Measurements from ENCODE around the gene KDELR3.

DNA sequence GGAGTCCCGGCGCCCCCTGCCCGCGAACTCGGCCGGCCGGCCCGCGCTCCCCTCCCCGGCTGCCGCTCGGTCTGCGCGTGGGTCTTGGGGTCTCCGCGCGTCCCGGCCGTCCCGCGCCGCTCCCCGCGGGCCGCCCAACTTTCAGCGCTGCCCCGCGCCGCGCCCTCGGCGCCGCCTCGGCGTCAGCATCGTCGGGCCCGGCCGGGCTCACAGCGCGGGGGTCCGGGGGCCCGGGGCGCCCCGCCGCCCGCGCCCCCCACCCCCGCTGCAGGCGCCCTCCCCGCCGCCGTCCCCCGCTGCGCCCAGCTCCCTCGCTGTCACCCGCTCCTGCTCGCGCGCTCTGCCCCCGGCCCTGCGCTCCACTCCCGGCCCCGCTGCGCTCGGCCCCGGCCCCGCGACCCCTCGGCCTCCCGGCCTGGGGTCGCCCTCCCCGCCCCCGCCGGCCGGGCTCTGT is 12.8 kb upstream of the KDELR3 start, which contains the start of gene KCNJ4:
- no peak for TF ChIP-seq EZH2phosphoT487 (IDR thresholded peaks at IDR 0.05; ENCODE audit: unreplicated experiment)
- TF ChIP-seq, protein P1, sequence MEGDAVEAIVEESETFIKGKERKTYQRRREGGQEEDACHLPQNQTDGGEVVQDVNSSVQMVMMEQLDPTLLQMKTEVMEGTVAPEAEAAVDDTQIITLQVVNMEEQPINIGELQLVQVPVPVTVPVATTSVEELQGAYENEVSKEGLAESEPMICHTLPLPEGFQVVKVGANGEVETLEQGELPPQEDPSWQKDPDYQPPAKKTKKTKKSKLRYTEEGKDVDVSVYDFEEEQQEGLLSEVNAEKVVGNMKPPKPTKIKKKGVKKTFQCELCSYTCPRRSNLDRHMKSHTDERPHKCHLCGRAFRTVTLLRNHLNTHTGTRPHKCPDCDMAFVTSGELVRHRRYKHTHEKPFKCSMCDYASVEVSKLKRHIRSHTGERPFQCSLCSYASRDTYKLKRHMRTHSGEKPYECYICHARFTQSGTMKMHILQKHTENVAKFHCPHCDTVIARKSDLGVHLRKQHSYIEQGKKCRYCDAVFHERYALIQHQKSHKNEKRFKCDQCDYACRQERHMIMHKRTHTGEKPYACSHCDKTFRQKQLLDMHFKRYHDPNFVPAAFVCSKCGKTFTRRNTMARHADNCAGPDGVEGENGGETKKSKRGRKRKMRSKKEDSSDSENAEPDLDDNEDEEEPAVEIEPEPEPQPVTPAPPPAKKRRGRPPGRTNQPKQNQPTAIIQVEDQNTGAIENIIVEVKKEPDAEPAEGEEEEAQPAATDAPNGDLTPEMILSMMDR (conservative IDR thresholded peaks at IDR 0.05; ENCODE audit: low read depth in 2 of 2): no peak
- TF ChIP-seq JUNB (IDR thresholded peaks at IDR 0.05; ENCODE audit: unreplicated experiment): no peak
- TF ChIP-seq EZH2 (IDR thresholded peaks at IDR 0.05; ENCODE audit: low read depth, unreplicated experiment): no peak
- TF ChIP-seq NANOG (IDR thresholded peaks at IDR 0.05; ENCODE audit: borderline replicate concordance): no peak
- no peak for TF ChIP-seq POLR2AphosphoS5 (IDR thresholded peaks at IDR 0.05; ENCODE audit: low read depth)
